ENCODE measurements around the gene CRTAC1.

DNA sequence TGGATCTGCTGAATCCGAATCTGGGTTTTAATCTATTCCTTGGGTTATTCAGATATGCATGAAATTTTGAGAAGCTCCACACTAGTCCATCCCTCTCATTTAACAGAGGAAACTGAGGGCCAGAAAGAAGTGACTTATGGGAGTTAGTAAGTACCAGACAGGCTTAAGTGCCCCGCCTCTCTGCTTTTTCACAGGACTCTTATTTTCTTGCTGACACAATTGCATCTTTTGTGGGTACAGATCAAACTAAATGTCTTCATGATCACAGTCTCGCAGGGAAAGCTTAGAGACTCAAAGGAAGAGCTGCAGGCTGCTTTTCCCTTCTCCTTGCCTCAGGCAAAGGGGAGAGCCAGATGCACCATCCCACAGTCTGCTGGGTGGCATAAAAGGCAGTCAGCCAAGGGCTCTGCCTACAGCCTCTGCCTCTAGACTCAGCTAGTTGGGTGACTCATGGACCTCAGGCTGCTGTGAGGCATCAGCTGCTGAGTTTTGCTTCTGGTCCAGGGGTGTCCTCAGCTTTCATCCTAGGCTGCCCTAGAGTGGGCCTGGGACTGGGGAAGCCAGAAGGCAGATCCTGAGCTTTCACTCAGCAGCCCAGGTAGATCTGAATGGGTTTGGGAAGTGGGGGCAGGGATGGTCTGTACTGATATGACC lies 169.2 kb downstream of the CRTAC1 start:
- TF ChIP-seq, protein P1, sequence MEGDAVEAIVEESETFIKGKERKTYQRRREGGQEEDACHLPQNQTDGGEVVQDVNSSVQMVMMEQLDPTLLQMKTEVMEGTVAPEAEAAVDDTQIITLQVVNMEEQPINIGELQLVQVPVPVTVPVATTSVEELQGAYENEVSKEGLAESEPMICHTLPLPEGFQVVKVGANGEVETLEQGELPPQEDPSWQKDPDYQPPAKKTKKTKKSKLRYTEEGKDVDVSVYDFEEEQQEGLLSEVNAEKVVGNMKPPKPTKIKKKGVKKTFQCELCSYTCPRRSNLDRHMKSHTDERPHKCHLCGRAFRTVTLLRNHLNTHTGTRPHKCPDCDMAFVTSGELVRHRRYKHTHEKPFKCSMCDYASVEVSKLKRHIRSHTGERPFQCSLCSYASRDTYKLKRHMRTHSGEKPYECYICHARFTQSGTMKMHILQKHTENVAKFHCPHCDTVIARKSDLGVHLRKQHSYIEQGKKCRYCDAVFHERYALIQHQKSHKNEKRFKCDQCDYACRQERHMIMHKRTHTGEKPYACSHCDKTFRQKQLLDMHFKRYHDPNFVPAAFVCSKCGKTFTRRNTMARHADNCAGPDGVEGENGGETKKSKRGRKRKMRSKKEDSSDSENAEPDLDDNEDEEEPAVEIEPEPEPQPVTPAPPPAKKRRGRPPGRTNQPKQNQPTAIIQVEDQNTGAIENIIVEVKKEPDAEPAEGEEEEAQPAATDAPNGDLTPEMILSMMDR (conservative IDR thresholded peaks at IDR 0.05; ENCODE audit: low read depth, low read length) = no peak
- TF ChIP-seq EZH2 (IDR thresholded peaks at IDR 0.05; ENCODE audit: borderline replicate concordance, low read depth, low read length, poor library complexity, severe bottlenecking) = no peak
